ENCODE measurements around the gene USP31.
A peak's percentile ranks its signal among the peaks of the same experiment; 100 is the strongest.

USP31 gene

DNA sequence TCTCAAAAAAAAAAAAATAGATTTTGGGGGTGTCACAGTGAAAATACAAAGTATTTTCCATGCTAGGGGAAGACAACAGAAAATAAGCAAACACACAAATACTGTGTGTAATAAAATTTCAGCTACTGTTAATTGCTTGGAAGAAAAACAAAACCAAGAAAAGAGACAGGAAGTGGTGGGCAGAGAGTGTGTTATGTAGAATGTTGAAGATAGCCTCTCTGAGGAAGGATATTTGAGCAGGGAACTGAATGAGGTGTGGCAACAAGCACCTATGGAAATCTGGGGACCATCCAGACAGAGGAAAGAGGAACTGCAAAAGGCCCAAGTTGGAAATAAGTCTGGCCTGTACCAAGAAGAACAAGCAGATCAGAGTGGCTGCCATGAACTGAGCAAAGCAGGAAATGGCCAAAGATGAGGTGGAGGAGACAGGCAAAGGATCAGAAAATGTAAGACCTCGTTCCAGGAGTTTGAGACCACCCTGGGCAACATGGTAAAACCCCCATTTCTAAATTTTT is 7.8 kb upstream of the USP31 start:
- no peak overlapping the region for H3K4me3 ChIP-seq (ENCODE audit: low read depth, low read length, poor library complexity, severe bottlenecking)
- no peaks in the 10 kb centered on the region for H3F3A ChIP-seq (ENCODE audit: insufficient read depth, low read length)
- H3K4me2 ChIP-seq (ENCODE audit: low read length), result no peak overlapping the region
- TF ChIP-seq, protein P1, sequence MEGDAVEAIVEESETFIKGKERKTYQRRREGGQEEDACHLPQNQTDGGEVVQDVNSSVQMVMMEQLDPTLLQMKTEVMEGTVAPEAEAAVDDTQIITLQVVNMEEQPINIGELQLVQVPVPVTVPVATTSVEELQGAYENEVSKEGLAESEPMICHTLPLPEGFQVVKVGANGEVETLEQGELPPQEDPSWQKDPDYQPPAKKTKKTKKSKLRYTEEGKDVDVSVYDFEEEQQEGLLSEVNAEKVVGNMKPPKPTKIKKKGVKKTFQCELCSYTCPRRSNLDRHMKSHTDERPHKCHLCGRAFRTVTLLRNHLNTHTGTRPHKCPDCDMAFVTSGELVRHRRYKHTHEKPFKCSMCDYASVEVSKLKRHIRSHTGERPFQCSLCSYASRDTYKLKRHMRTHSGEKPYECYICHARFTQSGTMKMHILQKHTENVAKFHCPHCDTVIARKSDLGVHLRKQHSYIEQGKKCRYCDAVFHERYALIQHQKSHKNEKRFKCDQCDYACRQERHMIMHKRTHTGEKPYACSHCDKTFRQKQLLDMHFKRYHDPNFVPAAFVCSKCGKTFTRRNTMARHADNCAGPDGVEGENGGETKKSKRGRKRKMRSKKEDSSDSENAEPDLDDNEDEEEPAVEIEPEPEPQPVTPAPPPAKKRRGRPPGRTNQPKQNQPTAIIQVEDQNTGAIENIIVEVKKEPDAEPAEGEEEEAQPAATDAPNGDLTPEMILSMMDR (IDR thresholded peaks at IDR 0.05; ENCODE audit: low read length), result no peak
- no peak for TF ChIP-seq EZH2 (IDR thresholded peaks at IDR 0.05; ENCODE audit: borderline replicate concordance, low read length)
- no peaks in the 10 kb centered on the region for H3K36me3 ChIP-seq (ENCODE audit: insufficient read depth, low read length)
- no peak overlapping the region for H3K27ac ChIP-seq (ENCODE audit: low read depth, low read length, poor library complexity, severe bottlenecking)
- H3K79me2 ChIP-seq (ENCODE audit: insufficient read depth, low read length), result no peaks in the 10 kb centered on the region
- no peaks in the 10 kb centered on the region for H4K20me1 ChIP-seq (ENCODE audit: insufficient read depth, low read length)
- no peaks in the 10 kb centered on the region for H3K9me3 ChIP-seq (ENCODE audit: low read length)
- H3K9me2 ChIP-seq (ENCODE audit: low read depth, low read length), result no peaks in the 10 kb centered on the region
- no peaks in the 10 kb centered on the region; the same call in 1 of the 2 replicates for H3K27me3 ChIP-seq (ENCODE audit: insufficient read depth, low read length)
- H3K9ac ChIP-seq (ENCODE audit: low read length), result no peak overlapping the region
- H2AFZ ChIP-seq (ENCODE audit: low read length), result no peak overlapping the region
- no peaks in the 10 kb centered on the region for H3K4me1 ChIP-seq (ENCODE audit: insufficient read depth, low read length, severe bottlenecking)

- no peaks in the 10 kb centered on the region; the same call in 1 of the 2 replicates for H3K27me3 ChIP-seq (ENCODE audit: insufficient read depth, low read length)
- H3K9me3 ChIP-seq (ENCODE audit: low read length), result no peaks in the 10 kb centered on the region
- no peaks in the 10 kb centered on the region for H3K36me3 ChIP-seq (ENCODE audit: insufficient read depth, low read length)
- no peaks in the 10 kb centered on the region for H3F3A ChIP-seq (ENCODE audit: insufficient read depth, low read length)
- no peak overlapping the region for H2AFZ ChIP-seq (ENCODE audit: low read length)
- no peaks in the 10 kb centered on the region for H4K20me1 ChIP-seq (ENCODE audit: insufficient read depth, low read length)
- TF ChIP-seq EZH2 (IDR thresholded peaks at IDR 0.05; ENCODE audit: borderline replicate concordance, low read length), result no peak
- TF ChIP-seq, protein P1 (IDR thresholded peaks at IDR 0.05; ENCODE audit: low read length), result no peak
- H3K4me1 ChIP-seq (ENCODE audit: insufficient read depth, low read length, severe bottlenecking), result no peaks in the 10 kb centered on the region
- H3K27ac ChIP-seq (ENCODE audit: low read depth, low read length, poor library complexity, severe bottlenecking), result no peak overlapping the region
- no peak overlapping the region for H3K9ac ChIP-seq (ENCODE audit: low read length)
- no peak overlapping the region for H3K4me3 ChIP-seq (ENCODE audit: low read depth, low read length, poor library complexity, severe bottlenecking)
- H3K79me2 ChIP-seq (ENCODE audit: insufficient read depth, low read length), result no peaks in the 10 kb centered on the region
- H3K4me2 ChIP-seq (ENCODE audit: low read length), result no peak overlapping the region
- H3K9me2 ChIP-seq (ENCODE audit: low read depth, low read length), result no peaks in the 10 kb centered on the region
These were observed 6.9 kb upstream of the USP31 start for GRCh38 chr16:23156110-23156509.

- H3K9ac ChIP-seq (ENCODE audit: low read length), result no peak overlapping the region
- H3K27me3 ChIP-seq (ENCODE audit: insufficient read depth, low read length), result no peaks in the 10 kb centered on the region; the same call in 1 of the 2 replicates
- H3K27ac ChIP-seq (ENCODE audit: low read depth, low read length, poor library complexity, severe bottlenecking), result no peak overlapping the region
- no peak for TF ChIP-seq EZH2 (IDR thresholded peaks at IDR 0.05; ENCODE audit: borderline replicate concordance, low read length)
- TF ChIP-seq, protein P1 (IDR thresholded peaks at IDR 0.05; ENCODE audit: low read length), result peak; percentile 67
- no peaks in the 10 kb centered on the region for H3K9me3 ChIP-seq (ENCODE audit: low read length)
- no peaks in the 10 kb centered on the region for H4K20me1 ChIP-seq (ENCODE audit: insufficient read depth, low read length)
- no peaks in the 10 kb centered on the region for H3K79me2 ChIP-seq (ENCODE audit: insufficient read depth, low read length)
- no peak overlapping the region for H3K4me2 ChIP-seq (ENCODE audit: low read length)
- H3K4me3 ChIP-seq (ENCODE audit: low read depth, low read length, poor library complexity, severe bottlenecking), result no peak overlapping the region
- H3K36me3 ChIP-seq (ENCODE audit: insufficient read depth, low read length), result no peaks in the 10 kb centered on the region
- H3K9me2 ChIP-seq (ENCODE audit: low read depth, low read length), result no peaks in the 10 kb centered on the region
- H3K4me1 ChIP-seq (ENCODE audit: insufficient read depth, low read length, severe bottlenecking), result no peaks in the 10 kb centered on the region
- H2AFZ ChIP-seq (ENCODE audit: low read length), result no peak overlapping the region
- no peaks in the 10 kb centered on the region for H3F3A ChIP-seq (ENCODE audit: insufficient read depth, low read length)
These were observed 6.3 kb upstream of the USP31 start for GRCh38 chr16:23155445-23156049.

Data from OCI-LY1 (cell line).